GM13976 (cell line): ENCODE measurements around the gene ATP1A1.

Source experiments
- DNase-seq: peaks from one replicate; pipeline ENCODE4 v3.0.0; 2012; ENCODE audit warnings: low spot score
- in situ Hi-C: fragments of 300-500 bp; cut with MboI; formaldehyde crosslinking; loops from one replicate; pipeline ENCODE4 v1.12.0; 2022; ENCODE audit warnings: low sequenced_read_pairs, mixed read lengths, inconsistent platforms; ENCODE audit not compliant: unreplicated experiment
- TF ChIP-seq, protein P1 (sequence below): IDR thresholded peaks from 2 replicates; pipeline ENCODE4 v1.5.1; 2012; ENCODE audit warnings: borderline replicate concordance, mild to moderate bottlenecking; ENCODE audit not compliant: insufficient read depth; ENCODE audit errors: extremely low read depth, missing control alignments, control extremely low read depth

The ATP1A1 gene

DNA sequence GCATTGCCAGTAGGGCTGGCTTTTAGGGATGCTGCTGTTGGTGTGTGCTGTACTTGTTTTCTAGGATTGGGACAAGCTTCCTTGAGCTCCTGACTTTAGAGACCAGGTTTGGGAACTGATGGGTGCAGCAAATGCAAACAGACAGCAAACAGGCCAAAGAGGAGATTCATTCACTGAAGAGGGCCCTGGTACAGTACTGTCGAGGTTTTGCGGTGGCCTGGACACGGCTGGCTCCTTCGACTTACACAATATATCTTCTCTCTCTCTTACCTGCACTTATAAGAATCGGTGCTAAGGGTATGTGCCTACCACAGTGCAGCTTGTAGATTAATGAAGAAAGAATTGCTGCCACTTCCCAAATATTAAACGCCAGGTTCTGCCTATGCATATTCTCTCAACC is 44.6 kb downstream of the ATP1A1 start:
- TF ChIP-seq, protein P1, sequence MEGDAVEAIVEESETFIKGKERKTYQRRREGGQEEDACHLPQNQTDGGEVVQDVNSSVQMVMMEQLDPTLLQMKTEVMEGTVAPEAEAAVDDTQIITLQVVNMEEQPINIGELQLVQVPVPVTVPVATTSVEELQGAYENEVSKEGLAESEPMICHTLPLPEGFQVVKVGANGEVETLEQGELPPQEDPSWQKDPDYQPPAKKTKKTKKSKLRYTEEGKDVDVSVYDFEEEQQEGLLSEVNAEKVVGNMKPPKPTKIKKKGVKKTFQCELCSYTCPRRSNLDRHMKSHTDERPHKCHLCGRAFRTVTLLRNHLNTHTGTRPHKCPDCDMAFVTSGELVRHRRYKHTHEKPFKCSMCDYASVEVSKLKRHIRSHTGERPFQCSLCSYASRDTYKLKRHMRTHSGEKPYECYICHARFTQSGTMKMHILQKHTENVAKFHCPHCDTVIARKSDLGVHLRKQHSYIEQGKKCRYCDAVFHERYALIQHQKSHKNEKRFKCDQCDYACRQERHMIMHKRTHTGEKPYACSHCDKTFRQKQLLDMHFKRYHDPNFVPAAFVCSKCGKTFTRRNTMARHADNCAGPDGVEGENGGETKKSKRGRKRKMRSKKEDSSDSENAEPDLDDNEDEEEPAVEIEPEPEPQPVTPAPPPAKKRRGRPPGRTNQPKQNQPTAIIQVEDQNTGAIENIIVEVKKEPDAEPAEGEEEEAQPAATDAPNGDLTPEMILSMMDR: no peak
- in situ Hi-C loops: no loop called here

DNA sequence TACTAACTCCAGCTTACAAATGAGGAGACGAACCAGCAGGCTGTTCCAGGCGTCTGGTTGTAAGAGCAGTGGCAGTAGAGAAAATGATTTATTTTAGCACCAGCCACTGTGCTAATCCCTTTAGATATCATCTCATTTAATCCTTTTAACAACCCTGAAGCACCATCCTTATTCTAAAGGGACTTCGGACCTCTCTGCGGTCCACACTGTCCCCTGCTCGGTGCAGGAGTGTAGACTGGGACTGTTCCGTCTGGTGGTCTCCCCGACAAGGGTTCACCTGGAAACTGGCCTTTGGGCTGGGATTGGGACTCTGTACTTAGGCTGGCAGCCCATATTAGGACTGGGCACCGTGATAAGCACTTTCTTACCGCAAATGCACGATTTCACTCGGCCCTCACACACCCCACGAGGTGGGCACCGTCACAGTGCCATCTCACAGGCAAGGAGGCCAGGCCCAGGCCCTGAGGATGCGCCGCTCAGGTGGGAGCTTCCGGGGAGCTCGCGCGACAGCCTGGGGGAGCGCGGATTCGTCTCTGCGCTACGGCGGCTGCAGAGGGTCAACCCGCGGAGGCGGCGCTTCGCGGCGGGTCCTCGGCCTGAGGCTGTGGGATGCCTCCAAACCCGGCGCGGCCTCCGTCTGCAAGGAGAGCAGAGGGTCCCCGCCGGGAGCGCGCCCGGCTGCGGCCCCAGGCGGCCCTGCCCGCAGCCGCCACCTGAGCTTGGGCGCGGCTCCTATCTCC is 45.2 kb downstream of the ATP1A1 start:
- TF ChIP-seq, protein P1: no peak
- in situ Hi-C loops: no loop called here
- peak; percentile 88 for DNase-seq

More for the DNA sequence above, 44.6 kb downstream of the ATP1A1 start:
- no peak for DNase-seq

DNA sequence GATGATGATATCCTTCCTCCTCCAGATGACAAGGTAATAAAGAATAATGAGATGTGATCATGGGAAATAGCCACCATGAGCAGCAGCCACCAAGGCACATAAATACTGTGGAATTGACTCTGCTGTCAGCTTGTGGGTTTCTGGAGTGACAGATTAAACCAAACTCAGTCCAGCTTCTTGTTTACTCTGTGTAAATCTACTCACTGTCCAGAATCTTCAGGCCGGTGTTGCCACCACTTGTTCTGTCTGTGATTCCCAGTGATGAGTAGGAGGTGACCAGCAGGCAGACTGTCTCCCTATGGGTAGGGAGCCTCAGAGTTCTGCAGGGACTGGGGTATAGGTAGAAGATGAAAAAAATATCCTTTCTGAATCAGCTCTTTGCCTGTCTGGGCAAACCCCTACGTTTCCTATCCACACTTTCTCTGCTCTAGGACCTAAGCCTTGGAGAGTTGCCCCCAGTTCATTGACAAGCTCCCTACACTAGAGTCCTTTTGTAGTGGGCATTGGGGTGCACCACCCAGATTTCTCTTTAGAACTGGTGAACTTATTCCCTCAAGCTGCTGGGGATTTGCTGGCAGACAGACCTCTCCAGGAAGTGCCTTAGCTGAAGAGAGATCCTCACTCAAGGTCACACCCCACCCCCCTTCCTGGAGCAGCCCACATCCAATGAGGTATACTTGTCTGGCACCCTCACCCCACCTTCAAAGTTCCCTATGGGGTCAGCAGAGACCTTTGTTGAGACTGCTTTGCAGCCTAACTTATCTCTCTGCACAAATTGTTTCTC is 47.6 kb downstream of the ATP1A1 start:
- no peak for DNase-seq
- TF ChIP-seq, protein P1: no peak
- in situ Hi-C loops: no loop called here

DNA sequence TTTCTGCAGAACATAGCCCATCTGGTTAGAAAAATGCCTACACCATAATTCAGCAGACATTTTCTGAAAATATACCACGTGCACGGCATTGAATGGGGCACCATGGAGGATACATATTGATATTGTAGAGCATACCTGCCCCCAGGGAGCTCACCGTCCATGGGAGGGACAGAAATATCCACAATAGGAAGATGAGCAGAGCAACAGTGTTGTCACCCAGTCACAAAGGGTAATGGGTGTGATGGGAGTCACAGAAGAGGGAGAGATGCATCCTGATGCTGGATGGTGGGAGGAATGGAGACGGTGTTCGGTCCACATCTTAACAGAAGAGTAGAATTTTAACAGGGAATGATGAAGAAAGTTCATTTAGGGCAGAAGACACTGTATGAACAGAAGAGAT is 51.4 kb downstream of the ATP1A1 start:
- in situ Hi-C loops: no loop called here
- TF ChIP-seq, protein P1: no peak

DNA sequence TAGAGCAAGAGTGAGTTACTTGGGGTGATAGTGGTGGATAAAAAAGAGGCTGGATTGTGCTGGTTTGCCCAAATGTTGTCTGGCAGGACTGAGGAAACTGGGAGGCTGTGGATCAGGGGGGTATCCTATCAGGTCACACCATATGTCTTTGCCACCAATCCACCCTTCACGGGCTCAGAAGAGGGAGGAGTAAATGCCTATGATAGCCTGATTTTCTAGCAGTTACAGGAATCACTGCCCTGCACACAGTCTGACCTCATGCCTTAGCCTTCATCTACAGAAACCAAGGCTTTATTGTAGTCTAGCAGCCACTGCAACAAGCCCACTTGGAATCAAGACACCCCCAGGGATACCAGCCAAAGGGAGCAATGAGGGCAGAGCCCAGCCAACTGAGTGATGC is 51.8 kb downstream of the ATP1A1 start:
- DNase-seq: no peak
- TF ChIP-seq, protein P1: no peak
- in situ Hi-C loops: no loop called here

More for the DNA sequence above, 51.4 kb downstream of the ATP1A1 start:
- no peak for DNase-seq

DNA sequence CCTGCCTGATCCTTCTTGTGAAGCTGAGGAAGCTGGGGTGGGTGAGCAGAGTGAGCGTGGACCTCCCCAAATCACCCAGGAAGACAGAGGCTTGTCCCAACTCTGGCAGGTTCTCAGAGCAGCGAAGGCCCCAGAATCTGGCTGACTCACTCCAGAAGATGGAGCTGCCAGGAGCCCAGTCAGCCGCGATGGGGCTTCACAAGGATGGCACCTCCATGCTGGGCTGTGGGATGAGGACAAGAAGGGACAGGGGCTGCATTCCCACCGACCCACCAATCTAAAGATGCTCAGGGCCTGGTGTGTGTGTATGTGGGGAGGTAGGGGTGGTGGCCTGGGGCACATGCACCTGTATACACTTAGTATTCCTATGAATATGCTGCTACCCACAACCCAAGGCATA is 52.9 kb downstream of the ATP1A1 start:
- TF ChIP-seq, protein P1: no peak
- DNase-seq: no peak
- in situ Hi-C loops: no loop called here
